Muscle of arm (tissue), 12 donors: ENCODE measurements around the gene SNX25. TPM values are rescaled to one million over a fixed set of nuclear protein-coding genes. Genes with fewer than 3 reads are reported as not detected.
"Not testable (repeated sequence)": the region's sequence is repeated elsewhere in the genome, so short reads cannot be mapped to it uniquely, and the experiment has no call there.

Source experiments
- DNase-seq: peaks from one replicate; pipeline ENCODE4 v3.0.0-alpha.2; 2013
- polyA plus RNA-seq, 12 donors: library from polyadenylated mRNA; unstranded; fragments of 120-200 nt; gene quantifications; one replicate each; pipeline ENCODE4 v1.2.1, GENCODE V29; 2013; ENCODE audit not compliant: insufficient read length in 12 of 12

The SNX25 gene
- polyA plus RNA-seq, 12 donors = 7.1 to 12.0 (median 9.3) TPM; not detected in 1

GRCh38 chr4:185227713-185228278 lies 18.4 kb downstream of the SNX25 start:
- no peak for DNase-seq

GRCh38 chr4:185229021-185229818 lies 19.8 kb downstream of the SNX25 start:
- no peak for DNase-seq

- DNase-seq = no peak
Measured at GRCh38 chr4:185232370-185232769, 23.0 kb downstream of the SNX25 start.

GRCh38 chr4:185235119-185235842 lies 25.9 kb downstream of the SNX25 start:
- no peak for DNase-seq

GRCh38 chr4:185235843-185236503 lies 26.6 kb downstream of the SNX25 start:
- DNase-seq = no peak

GRCh38 chr4:185237175-185237574 lies 27.8 kb downstream of the SNX25 start:
- no peak for DNase-seq

DNA sequence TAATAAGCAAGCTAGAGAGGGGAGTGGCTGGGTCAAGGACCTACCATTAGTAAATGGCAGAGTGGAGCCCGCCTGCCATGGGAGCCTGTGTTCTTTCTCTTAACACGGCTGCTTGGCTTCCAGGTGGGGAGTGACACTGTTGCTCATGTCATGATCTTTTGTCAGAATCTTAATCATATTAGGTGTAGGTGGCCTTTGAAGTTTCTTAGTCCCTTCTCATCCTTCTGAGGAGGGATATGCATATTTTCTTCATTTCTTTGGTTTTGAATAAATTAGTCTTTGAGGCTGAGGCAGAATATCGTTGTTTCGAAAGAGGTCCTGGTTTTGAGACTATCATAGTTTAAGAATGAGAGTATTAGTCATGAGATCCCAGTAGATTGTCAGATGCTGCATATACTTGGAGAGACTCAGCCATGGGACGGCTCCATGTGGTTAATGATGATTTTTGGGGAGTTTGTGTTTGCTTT lies 28.9 kb downstream of the SNX25 start:
- DNase-seq = no peak

GRCh38 chr4:185238750-185239149 lies 29.4 kb downstream of the SNX25 start:
- DNase-seq = no peak

GRCh38 chr4:185240486-185240885 lies 31.1 kb downstream of the SNX25 start:
- not testable (repeated sequence) for DNase-seq

DNA sequence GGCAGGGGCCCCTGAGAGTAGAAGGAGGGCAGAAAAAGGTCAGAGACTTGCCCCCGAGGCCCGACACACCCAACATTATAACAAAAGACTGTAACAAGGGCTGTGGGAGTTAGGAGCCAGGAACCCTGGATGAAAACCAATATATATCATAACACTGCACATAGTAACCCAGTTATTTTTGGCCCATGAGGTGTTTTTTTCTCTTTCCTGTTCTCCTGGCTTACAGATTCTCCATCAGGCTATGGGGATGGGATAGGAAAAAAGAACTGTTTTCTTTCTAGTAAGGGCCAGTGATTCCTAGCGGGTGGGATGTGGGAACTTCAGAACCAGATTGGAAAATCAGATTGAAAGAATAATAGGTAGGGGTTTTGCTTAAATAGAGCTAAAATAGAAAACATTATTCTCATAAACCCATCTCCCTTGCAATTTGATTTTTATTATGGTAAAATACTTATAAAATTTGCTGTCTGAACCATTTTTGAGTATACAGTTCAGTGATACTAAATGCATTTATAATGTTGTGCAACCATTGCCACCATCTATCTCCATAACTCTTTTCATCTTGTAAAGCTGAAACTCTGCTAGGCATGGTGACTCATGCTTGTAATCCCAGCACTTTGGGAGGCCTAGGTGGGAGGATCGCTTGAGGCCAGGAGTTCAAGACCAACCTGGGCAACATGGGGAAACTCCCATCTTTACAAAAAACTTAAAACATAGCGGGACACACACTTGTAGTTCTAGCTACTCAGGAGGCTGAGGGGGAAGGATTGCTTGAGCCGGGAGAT lies 33.5 kb downstream of the SNX25 start:
- DNase-seq = no peak

DNA sequence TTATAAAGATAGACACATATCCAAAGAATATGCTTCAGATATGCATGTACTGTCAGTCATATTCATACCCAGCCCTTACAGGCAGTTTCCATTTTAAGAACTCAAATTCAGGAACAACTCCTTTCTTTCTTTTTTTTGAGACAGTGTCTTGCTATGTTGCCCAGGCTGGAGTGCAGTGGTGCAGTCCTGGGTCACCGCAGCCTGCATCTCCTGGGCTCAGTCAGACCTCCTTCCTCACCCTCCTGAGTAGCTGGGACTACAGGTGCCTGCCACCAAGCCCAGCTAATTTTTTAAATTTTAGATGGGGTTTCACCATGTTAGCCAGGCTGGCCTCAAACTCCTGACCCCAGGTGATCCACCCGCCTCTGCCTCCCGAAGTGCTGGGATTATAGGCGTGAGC lies 34.5 kb downstream of the SNX25 start:
- DNase-seq = no peak

DNA sequence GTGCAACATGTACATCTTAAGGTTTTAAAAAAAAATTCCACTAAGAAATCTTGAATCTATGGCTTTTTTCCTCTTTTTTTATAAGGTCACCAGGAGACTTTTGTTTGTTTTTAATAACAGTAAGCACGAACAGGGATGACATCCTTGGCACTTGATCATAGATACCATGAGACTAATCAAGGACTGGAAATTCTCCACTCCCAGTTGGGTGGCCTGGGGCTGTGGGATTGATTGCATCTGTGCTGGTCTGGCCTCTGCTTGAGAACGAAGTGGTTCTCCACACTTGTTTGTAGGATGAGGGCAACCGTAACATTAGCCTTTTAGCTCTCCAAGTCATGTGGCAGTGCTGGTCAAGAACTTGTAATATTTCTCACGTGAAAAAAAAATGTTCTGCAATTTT lies 35.4 kb downstream of the SNX25 start:
- no peak for DNase-seq

- no peak for DNase-seq
Measured at GRCh38 chr4:185246453-185246852, 37.1 kb downstream of the SNX25 start.

DNA sequence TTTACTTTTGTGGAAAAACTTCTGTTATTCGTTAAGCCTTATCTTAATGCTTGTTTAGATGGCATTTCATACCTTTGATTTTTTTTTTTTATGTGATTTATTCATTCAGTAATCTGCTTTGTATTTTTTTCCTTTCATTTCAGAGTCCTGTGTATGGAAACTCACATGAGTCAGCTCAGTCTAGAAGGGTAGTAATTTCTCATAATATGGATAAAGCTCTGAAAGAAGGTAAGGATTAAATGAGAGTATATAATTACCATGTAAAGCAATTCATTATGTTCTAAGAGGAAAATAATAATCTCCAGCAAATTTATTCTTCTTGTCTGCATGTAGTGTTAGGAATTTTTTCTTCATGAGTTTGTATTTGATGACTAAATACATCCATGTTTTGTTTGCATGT lies 37.8 kb downstream of the SNX25 start:
- no peak for DNase-seq

DNA sequence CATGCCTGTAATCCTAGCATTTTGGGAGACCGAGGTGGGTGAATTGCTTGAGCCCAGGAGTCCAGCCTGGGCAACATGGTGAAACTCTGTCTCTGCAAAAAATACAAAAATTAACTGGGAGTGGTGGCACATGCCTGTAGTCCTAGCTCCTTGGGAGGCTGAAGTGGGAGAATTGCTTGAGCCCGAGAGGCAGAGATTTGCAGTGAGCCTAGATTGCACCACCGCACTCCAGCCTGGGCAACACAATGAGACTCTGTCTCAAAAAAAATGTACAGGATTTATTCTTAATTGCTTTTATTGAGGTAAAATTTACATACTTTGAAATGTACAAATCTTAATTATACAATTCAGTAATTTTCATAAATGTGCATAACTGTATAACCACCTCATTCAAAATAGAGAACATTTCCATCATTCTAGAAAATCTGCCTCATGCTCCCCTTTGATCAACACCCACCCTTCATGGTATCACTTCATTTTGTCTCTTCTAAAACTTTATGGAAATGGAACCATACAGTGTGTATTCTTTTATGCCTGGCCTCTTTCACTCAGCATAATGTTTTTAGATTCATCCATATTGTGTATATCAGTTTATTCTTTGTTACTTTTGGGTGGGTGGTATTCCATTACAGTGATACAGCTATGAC lies 39.1 kb downstream of the SNX25 start:
- no peak for DNase-seq

DNA sequence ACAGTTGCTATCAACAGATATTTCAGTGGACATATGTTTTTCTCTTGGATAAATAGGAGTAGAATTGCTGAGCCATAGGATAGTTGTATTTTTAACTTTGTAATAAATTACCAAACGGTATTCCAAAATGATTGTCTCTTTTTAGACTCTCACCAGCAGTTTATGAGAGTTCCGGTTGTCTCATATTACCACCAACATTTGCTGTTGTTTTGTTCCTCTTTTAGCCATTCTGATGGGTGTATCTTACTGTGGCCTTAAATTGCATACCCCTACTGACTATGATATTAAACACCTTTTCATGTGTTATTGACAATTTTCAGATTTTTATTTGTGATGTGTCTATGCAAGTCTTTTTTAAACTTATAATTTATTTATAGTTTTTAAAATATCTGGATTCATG lies 39.7 kb downstream of the SNX25 start:
- DNase-seq = no peak

DNA sequence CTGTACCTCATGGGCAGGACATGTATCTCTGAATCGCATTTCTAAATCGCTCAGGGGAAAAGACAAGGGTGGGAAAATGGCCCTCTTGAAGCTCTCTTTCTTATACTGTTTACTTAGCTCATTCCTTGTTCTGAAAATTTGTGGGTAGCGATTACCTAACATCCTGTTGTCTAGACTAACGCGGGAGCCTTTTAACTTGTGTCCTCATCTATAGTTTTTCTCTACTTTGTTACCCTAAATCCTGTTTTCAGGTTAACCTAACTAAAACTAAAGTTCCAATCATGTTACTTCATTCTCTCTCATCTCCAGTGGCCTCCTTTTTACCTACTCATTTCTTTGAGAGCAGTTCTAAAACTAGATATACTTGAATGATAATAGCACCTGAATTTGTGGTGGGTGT lies 45.0 kb downstream of the SNX25 start:
- no peak for DNase-seq

DNA sequence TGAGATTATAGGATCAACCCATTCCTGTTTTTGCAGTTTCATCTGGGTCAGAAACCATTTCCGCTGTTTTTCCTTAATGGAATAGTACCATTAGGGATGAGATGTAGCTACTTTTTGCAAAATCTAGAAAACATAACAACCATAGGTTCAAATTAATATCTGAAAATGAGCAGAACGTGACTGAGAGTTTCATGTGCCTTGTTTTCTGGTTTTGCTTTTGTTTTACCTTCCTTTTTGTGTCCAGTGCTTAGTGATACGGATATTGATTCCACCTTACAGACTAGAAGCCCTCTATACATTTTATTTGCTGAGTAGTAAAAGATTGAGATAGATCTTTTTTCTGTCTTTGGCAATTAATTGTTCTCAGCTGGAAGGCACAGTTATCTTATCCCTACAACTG lies 46.5 kb downstream of the SNX25 start:
- DNase-seq = no peak

DNA sequence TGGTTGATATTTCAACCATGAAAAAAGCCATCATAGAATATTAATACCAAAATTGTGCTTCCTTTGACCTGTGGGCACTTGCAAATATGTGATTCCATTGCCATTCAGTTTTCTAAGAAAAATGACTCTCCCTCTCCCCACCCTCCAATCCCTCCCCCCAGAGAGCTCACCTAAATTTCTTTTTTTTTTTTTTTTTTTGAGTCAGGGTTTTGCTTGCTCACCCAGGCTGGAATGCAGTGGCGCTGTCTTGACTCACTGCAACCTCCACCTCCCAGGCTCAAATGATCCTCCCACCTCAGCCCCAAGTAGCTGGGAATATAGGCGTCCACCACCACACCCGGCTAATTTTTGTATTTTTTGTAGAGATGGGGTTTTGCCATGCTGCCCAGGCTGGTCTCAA lies 47.0 kb downstream of the SNX25 start:
- no peak for DNase-seq

- DNase-seq = no peak
Measured at GRCh38 chr4:185257086-185257485, 47.7 kb downstream of the SNX25 start.

GRCh38 chr4:185257694-185258093 lies 48.3 kb downstream of the SNX25 start:
- DNase-seq = no peak
